ENCODE measurements around the gene PDX1. TPM values are rescaled to one million over a fixed set of nuclear protein-coding genes. Genes with fewer than 3 reads are reported as not detected.

PDX1 gene
- total RNA-seq, 3 donors from 2014 or later (not counting 1 experiment from before 2014, with no cell fraction given) = not detected

DNA sequence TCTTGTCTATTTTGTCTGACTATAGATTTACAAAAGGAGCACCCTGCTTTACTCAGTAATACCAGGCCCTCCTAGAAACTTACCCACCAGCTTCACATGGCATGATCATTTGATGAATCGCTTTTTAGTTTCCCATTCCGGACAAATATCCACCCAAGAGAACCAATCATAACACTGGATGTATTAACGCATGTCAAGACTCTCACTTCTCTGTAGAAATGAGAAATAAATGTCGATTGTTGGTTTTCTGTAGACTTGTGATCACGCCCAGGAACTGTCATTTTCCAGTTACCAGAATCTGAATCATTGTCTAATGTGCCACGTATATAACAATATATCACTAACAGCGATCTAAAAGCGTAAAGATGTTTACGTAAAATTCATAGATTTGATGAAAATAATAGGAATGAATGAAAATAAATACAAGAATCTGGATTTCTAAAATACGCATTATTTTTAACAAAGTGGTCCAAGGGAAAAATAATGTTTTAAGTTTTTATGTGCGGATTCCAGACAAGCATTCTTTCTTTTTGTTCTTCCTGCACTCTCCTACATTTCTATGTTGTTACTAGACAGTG, 35.3 kb downstream of the PDX1 start:
- Mint-ChIP-seq H3K36me3 (no peaks in the 10 kb centered on the region), H3K4me3 (peak overlapping the region; percentile 41), H3K9me3 (no peaks in the 10 kb centered on the region), H3K4me1 (peaks cover 6 to 13% of the 10 kb centered on the region in 2 donors), H3K27me3 (ENCODE audit: low read depth in 2 of 2) (peaks cover 54 to 73% of the 10 kb centered on the region in 2 donors), H3K27ac (no peak overlapping the region)
- no peak for ATAC-seq
- TF ChIP-seq, protein P1, sequence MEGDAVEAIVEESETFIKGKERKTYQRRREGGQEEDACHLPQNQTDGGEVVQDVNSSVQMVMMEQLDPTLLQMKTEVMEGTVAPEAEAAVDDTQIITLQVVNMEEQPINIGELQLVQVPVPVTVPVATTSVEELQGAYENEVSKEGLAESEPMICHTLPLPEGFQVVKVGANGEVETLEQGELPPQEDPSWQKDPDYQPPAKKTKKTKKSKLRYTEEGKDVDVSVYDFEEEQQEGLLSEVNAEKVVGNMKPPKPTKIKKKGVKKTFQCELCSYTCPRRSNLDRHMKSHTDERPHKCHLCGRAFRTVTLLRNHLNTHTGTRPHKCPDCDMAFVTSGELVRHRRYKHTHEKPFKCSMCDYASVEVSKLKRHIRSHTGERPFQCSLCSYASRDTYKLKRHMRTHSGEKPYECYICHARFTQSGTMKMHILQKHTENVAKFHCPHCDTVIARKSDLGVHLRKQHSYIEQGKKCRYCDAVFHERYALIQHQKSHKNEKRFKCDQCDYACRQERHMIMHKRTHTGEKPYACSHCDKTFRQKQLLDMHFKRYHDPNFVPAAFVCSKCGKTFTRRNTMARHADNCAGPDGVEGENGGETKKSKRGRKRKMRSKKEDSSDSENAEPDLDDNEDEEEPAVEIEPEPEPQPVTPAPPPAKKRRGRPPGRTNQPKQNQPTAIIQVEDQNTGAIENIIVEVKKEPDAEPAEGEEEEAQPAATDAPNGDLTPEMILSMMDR (IDR thresholded peaks at IDR 0.05) = no peak
- peaks cover 42% of the 10 kb centered on the region for H3K27me3 ChIP-seq (ENCODE audit: control insufficient read depth, insufficient read depth, low read length)
- no peaks in the 10 kb centered on the region for H3K36me3 ChIP-seq (ENCODE audit: control insufficient read depth, insufficient read depth, low read length)
- H3K4me1 ChIP-seq (ENCODE audit: control insufficient read depth, insufficient read depth, low read length) = peaks cover 19% of the 10 kb centered on the region
- no peaks in the 10 kb centered on the region for H3K9me3 ChIP-seq (ENCODE audit: control insufficient read depth, insufficient read depth, low read length)
- intact Hi-C loops (cut with micrococcal nuclease) = loop anchor here (10.0 kb wide), 1 partner anchor 580 kb away; no protein-coding TSS in a partner anchor
- no peak overlapping the region for H3K4me3 ChIP-seq (ENCODE audit: low read length)
- DNase-seq = no peak
- WGBS (ENCODE audit: insufficient coverage) = 15% methylated on average over 2 of the region's 11 CpGs
- H3K27ac ChIP-seq (ENCODE audit: low read length) = no peak overlapping the region

DNA sequence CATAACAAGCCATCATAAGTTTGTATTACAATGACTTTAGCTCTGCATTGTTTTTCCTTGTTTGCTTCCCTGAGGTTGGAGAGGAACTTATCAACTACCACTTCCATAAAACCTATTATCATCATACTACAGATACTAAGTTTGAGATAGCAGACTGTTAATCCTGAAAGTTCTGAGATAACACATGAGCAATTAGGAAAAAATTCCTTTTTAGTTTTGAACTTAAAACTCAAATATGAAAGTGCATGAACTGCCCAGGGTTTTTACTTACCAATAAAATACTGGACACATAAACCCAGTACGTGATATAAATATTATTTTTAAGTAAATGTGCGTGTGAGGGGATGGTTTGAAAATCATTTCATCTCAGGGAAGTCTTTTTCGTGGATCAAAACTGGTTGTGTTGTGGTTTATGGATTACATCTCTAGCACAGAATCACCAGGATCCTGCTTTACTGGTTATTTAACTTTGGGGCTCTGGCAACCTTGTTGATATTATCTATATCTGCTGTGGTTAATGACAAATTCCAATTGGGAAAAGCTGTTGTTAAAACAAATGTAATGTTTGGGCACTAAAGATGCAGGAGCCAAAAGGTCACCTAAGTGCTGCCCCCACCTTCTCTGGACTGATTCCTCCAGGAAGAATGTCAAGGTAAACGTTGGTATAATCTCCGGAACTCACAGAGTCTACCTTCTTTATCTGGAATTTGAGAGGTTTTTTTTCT, 36.9 kb downstream of the PDX1 start:
- no peak overlapping the region for H3K4me3 ChIP-seq (ENCODE audit: low read length)
- H3K36me3 ChIP-seq (ENCODE audit: control insufficient read depth, insufficient read depth, low read length) = no peaks in the 10 kb centered on the region
- no peak overlapping the region for H3K4me3 Mint-ChIP-seq
- DNase-seq (no peak), ATAC-seq (no peak)
- H3K27ac ChIP-seq (ENCODE audit: low read length) = no peak overlapping the region
- peaks cover 6 to 16% of the 10 kb centered on the region in 2 donors for H3K4me1 Mint-ChIP-seq
- H3K27me3 ChIP-seq (ENCODE audit: control insufficient read depth, insufficient read depth, low read length) = peaks cover 50% of the 10 kb centered on the region
- H3K9me3 ChIP-seq (ENCODE audit: control insufficient read depth, insufficient read depth, low read length) = no peaks in the 10 kb centered on the region
- no peak overlapping the region for H3K27ac Mint-ChIP-seq
- intact Hi-C loops (cut with micrococcal nuclease) = loop anchor here (10.0 kb wide), 1 partner anchor 582 kb away; no protein-coding TSS in a partner anchor
- 27% methylated on average over 2 of the region's 5 CpGs for WGBS (ENCODE audit: insufficient coverage)
- H3K4me1 ChIP-seq (ENCODE audit: control insufficient read depth, insufficient read depth, low read length) = peaks cover 30% of the 10 kb centered on the region
- no peaks in the 10 kb centered on the region for H3K9me3 Mint-ChIP-seq
- H3K36me3 Mint-ChIP-seq = no peaks in the 10 kb centered on the region
- H3K27me3 Mint-ChIP-seq (ENCODE audit: low read depth in 2 of 2) = peaks cover 53 to 71% of the 10 kb centered on the region in 2 donors
- TF ChIP-seq, protein P1 (IDR thresholded peaks at IDR 0.05) = no peak

DNA sequence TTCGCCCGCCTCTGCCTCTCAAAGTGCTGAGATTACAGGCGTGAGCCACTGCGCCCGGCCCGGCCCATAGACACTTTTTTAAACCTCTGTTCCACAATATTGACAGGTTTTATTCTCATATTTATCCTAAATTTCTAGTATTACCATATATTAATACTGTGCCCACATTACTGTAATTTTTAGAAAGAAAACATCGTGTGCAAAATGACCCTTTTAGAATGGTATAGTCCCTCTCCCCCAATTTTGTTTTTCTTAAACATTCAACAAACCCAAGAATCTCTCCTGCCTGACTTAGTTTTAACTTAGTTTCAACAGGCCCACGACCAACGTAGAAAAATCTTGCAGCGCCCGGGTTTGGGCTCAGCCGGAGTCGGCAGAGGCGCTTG, 40.2 kb downstream of the PDX1 start:
- H3K27me3 ChIP-seq (ENCODE audit: control insufficient read depth, insufficient read depth, low read length) = peaks cover 53% of the 10 kb centered on the region

More for the DNA sequence above, 40.2 kb downstream of the PDX1 start:
- Mint-ChIP-seq H3K27ac (no peak overlapping the region), H3K36me3 (no peaks in the 10 kb centered on the region), H3K27me3 (ENCODE audit: low read depth in 2 of 2) (peaks cover 54 to 81% of the 10 kb centered on the region in 2 donors), H3K4me1 (peaks cover 0 to 4% of the 10 kb centered on the region in 2 donors), H3K4me3 (peak overlapping the region; percentile 37), H3K9me3 (no peaks in the 10 kb centered on the region)
- no peaks in the 10 kb centered on the region for H3K9me3 ChIP-seq (ENCODE audit: control insufficient read depth, insufficient read depth, low read length)
- H3K27ac ChIP-seq (ENCODE audit: low read length) = no peak overlapping the region
- no peaks in the 10 kb centered on the region for H3K36me3 ChIP-seq (ENCODE audit: control insufficient read depth, insufficient read depth, low read length)
- H3K4me1 ChIP-seq (ENCODE audit: control insufficient read depth, insufficient read depth, low read length) = peaks cover 14% of the 10 kb centered on the region
- intact Hi-C loops (cut with micrococcal nuclease) = loop anchor here (10.0 kb wide), 1 partner anchor 585 kb away; no protein-coding TSS in a partner anchor
- no peak overlapping the region for H3K4me3 ChIP-seq (ENCODE audit: low read length)
- WGBS (ENCODE audit: insufficient coverage) = 27% methylated on average over 14 of the region's 14 CpGs
- ATAC-seq = no peak
- TF ChIP-seq, protein P1 (IDR thresholded peaks at IDR 0.05) = no peak
- DNase-seq = no peak
